SK-N-SH (cell line): ENCODE measurements around the gene GSE1.

Experiments used
- CTCF ChIP-seq: fragments of 200-600 bp; sonication (generic); IDR thresholded peaks from 2 replicates; pipeline ENCODE4 v1.6.1; 2017; ENCODE audit warnings: antibody characterized with exemption, mild to moderate bottlenecking, moderate library complexity
- NFIC ChIP-seq: IDR thresholded peaks from 2 replicates; pipeline ENCODE4 v1.4.0; 2012; ENCODE audit warnings: borderline replicate concordance

GRCh38 chr16:85594273-85594977, 18.7 kb upstream of the GSE1 start:
- no peak for TF ChIP-seq NFIC
- TF ChIP-seq CTCF, result no peak
